DMS53 (cell line): ENCODE data around the gene USP6.
"Not testable (repeated sequence)": the region's sequence is repeated elsewhere in the genome, so short reads cannot be mapped to it uniquely, and the experiment has no call there.

ENCODE experiments used
- DNase-seq: peaks from one replicate; lab custom pipeline; 2025; lab: John Stamatoyannopoulos, UW

Gene USP6

GRCh38 chr17:5115673-5116651 is at the start of gene USP6:
TSS of gene USP6 (plus strand) at chr17:5116032. CDS start at chr17:5130368, 14,336 bp downstream.
- DNase-seq, result no peak

DNA sequence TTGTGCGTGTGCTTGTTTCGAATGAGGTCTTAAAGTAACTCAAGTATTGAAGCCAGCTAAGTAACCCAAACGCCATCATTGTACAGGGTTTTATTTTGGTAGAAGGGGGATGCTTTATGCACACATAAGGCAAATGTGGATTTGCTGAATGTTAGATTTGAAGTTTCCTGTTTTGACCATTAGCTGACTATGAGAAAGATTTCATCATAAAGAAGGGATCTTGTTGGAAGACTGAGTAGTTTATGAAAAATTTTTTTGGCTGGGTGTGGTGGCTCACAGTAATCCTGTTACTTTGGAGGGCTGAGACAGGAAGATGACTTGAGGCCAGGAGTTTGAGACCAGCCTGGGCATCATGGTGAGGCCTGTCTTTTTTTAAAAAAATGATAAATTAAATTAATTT is 47.6 kb upstream of the USP6 start:
- no peak for DNase-seq

- DNase-seq, result no peak
Observed at GRCh38 chr17:5069724-5070123, 46.1 kb upstream of the USP6 start.

DNA sequence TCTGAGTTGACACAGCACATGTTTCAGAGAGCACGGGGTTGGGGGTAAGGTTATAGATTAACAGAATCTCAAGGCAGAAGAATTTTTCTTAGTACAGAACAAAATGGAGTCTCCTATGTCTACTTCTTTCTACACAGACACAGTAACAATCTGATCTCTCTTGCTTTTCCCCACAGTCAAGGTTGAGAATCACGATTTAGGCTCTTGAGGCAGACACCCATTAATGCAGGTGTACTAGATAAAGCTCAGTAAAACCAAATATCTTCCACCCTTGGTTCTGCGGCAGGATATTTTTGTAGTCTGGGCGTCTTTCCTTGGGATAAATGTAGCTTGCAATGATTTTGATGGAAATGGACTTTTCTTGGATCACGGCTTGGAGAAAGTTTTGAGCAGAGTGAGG is 40.4 kb upstream of the USP6 start:
- not testable (repeated sequence) for DNase-seq

DNA sequence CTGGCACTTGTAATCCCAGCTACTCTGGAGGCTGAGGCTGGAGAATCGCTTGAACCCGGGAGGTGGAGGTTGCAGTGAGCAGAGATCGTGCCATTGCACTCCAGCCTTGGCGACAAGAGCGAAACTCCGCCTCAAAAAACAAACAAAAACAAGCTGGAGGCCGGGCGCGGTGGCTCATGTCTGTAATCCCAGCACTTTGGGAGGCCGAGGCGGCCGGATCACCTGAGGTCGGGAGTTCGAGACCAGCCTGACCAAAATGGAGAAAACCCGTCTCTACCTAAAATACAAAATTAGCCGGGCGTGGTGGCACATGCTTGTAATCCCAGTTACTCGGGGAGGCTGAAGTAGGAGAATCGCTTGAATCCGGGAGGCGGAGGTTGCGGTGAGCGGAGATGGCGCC is 38.6 kb upstream of the USP6 start:
- not testable (repeated sequence) for DNase-seq

- peak; percentile 84 for DNase-seq
Observed at GRCh38 chr17:5077781-5078105, 38.1 kb upstream of the USP6 start.

- peak; percentile 94 for DNase-seq
Observed at GRCh38 chr17:5078106-5079028, 37.5 kb upstream of the USP6 start, which contains the start of gene ZFP3. TSS of gene ZFP3 (plus strand) at chr17:5078467. CDS start at chr17:5091505, 13,038 bp downstream.

GRCh38 chr17:5080591-5080990 is 35.2 kb upstream of the USP6 start:
- no peak for DNase-seq

GRCh38 chr17:5092218-5093010 is 23.4 kb upstream of the USP6 start:
- DNase-seq, result no peak

DNA sequence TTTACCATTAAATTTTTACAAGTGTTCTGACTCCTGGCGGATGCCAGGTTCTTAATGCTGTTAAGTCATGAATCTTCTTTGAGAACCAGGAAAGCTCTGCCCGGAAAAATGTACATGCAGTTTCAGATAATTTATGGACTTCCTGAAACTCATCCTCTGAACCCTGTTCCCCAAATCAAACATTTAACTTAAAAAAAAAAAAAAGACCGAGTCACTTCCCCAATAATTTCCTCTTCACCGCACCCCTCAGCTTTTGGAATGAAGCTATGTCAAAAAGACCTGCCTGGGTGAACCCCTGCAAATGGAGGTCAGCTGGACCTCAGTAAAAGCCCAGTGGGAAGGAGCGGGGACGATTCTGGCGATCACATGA is 19.1 kb upstream of the USP6 start:
- peak; percentile 46 for DNase-seq

GRCh38 chr17:5097101-5097834 is 18.6 kb upstream of the USP6 start:
- DNase-seq, result peak; percentile 94

DNA sequence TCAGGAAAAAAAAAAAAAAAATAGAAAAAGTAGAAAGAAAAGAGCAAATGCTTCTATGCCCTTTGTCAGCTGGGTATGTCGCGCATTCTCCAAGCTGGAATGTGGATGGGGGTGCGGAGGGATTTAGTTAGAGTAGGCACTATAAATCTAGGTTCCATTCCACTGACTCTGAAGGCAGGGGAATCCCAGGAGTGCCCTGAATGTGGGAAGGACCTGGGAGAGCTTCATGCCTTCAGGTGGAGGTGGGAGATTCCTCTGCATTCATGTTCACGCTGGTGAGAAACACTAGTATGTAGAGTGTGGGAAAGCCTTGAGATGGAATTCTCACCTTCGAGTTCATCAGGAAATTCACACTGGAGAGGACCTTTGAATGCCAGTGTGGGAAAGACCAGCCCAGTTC is 16.6 kb upstream of the USP6 start:
- DNase-seq, result no peak

DNA sequence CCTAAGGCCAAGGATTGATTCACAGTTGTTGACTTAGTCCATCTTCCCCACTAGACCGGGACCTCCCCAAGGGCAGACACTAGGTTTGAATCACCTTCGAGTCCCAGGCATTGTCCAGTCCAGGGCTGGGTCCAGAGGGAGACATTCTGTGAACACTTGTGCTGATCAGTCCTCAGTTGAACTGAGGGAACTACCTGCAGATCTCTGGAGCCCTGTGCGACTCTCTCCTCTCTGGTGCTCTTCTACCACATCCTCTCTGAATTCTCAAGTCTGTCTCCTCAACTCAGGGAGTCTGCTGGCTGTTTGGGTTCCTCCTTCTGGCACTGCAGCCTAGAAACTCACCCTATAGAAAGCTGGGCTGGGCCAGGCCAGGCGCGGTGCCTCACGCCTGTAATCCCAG is 15.0 kb upstream of the USP6 start:
- DNase-seq, result no peak

DNA sequence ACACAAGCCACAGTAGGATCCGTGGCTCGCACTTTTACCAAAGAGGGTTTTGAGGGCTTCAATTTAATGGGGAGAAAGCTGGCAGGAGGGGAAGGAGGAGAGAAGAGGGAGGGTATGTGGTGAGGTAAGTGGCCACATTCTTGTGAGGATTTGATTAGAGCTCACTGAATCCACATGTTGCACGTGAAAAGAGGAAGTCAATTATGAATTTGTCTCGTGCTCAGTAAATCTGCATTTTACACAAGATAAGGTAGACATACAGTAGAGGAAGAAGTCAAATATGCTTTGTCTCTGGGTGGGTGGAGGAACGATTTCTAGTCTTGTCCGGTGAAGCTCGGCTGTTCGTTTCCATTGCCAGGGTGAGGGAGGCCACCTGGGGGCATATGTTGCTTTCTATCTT is 5.0 kb upstream of the USP6 start:
- peak; percentile 44 for DNase-seq

GRCh38 chr17:5111402-5112204 is 4.2 kb upstream of the USP6 start, which contains the start of gene ZNF232:
TSS of gene ZNF232 (minus strand) at chr17:5111878. CDS start at chr17:5111822, 56 bp downstream.
- peak; percentile 98 for DNase-seq

- no peak for DNase-seq
Observed at GRCh38 chr17:5118219-5118618, 2.4 kb downstream of the USP6 start.

GRCh38 chr17:5120036-5120435 is 4.2 kb downstream of the USP6 start:
- no peak for DNase-seq

- DNase-seq, result not testable (repeated sequence)
Observed at GRCh38 chr17:5120436-5121185, 4.8 kb downstream of the USP6 start.

- no peak for DNase-seq
Observed at GRCh38 chr17:5121186-5121841, 5.5 kb downstream of the USP6 start.
